Neural cell (in vitro differentiated cells): ENCODE results near the gene CHD1. TPM values are rescaled to one million over a fixed set of nuclear protein-coding genes. Genes with fewer than 3 reads are reported as not detected.

Experiments
- H2AFZ ChIP-seq: fragments of 200-600, 300-800 bp; sonication (generic), shearing (Covaris generic); 2 replicates; pipeline ENCODE4 v1.6.0; 2014; ENCODE audit warnings: low read depth, mild to moderate bottlenecking, antibody characterized with exemption, low read length, moderate library complexity
- H3F3A ChIP-seq: fragments of 200-600 bp; shearing (Covaris generic); 2 replicates; pipeline ENCODE4 v1.6.1; 2016; ENCODE audit warnings: mild to moderate bottlenecking, moderate library complexity, mixed read lengths, antibody characterized with exemption, low read length; ENCODE audit not compliant: insufficient read depth, poor library complexity, severe bottlenecking
- H3K27ac ChIP-seq: fragments of 200-600, 300-800 bp; sonication (generic), shearing (Covaris generic); 2 replicates; pipeline ENCODE4 v1.5.1; 2014; ENCODE audit warnings: mild to moderate bottlenecking, low read length, moderate library complexity
- H3K27me3 ChIP-seq: fragments of 300-800, 200-600 bp; sonication (generic), shearing (Covaris generic); 2 replicates; pipeline ENCODE4 v1.6.0; 2014; ENCODE audit warnings: mild to moderate bottlenecking, low read depth, low read length, moderate library complexity; ENCODE audit not compliant: insufficient read depth
- H3K36me3 ChIP-seq: fragments of 300-800, 200-600 bp; sonication (generic), shearing (Covaris generic); 2 replicates; pipeline ENCODE4 v1.5.1; 2014; ENCODE audit warnings: mild to moderate bottlenecking, antibody characterized with exemption, low read length, moderate library complexity; ENCODE audit not compliant: insufficient read depth
- H3K4me2 ChIP-seq: fragments of 300-800, 200-600 bp; sonication (generic), shearing (Covaris generic); 2 replicates; pipeline ENCODE4 v1.6.0; 2014; ENCODE audit warnings: mild to moderate bottlenecking, low read length
- H3K4me3 ChIP-seq: fragments of 300-800, 200-600 bp; sonication (generic), shearing (Covaris generic); 2 replicates; pipeline ENCODE4 v1.5.1; 2014; ENCODE audit warnings: mild to moderate bottlenecking, low read length, moderate library complexity
- H3K79me2 ChIP-seq: fragments of 200-600 bp; shearing (Covaris generic); replicated peaks from 2 replicates; pipeline ENCODE4 v1.6.0; 2014; ENCODE audit warnings: mild to moderate bottlenecking, low read length, moderate library complexity; ENCODE audit not compliant: insufficient read depth
- H3K9ac ChIP-seq: fragments of 300-800, 200-600 bp; sonication (generic), shearing (Covaris generic); 2 replicates; pipeline ENCODE4 v1.6.1; 2016; ENCODE audit warnings: mild to moderate bottlenecking, low read length, mixed read lengths
- H3K9me2 ChIP-seq: fragments of 200-600 bp; shearing (Covaris generic); 2 replicates; pipeline ENCODE4 v1.6.1; 2016; ENCODE audit warnings: mild to moderate bottlenecking, low read length, mixed read lengths; ENCODE audit not compliant: insufficient read depth
- H3K9me3 ChIP-seq: fragments of 200-600, 300-800 bp; sonication (generic), shearing (Covaris generic); 2 replicates; pipeline ENCODE4 v1.6.1; 2016; ENCODE audit warnings: mild to moderate bottlenecking, mixed run types, low read length, moderate library complexity, mixed read lengths
- H4K20me1 ChIP-seq: fragments of 200-600 bp; shearing (Covaris generic); 2 replicates; pipeline ENCODE4 v1.6.1; 2016; ENCODE audit warnings: mild to moderate bottlenecking, mixed run types; ENCODE audit not compliant: insufficient read depth
- EP300 ChIP-seq: fragments of 450-650 bp; conservative IDR thresholded peaks from 2 replicates; pipeline ENCODE4 v1.6.1; 2014; ENCODE audit warnings: antibody characterized with exemption, mild to moderate bottlenecking, moderate library complexity; ENCODE audit not compliant: poor library complexity, severe bottlenecking
- EZH2 ChIP-seq: fragments of 200-600, 300-800 bp; shearing (Covaris generic), sonication (generic); IDR thresholded peaks from 2 replicates; pipeline ENCODE4 v1.6.1; 2014; ENCODE audit warnings: antibody characterized with exemption, low read length, borderline replicate concordance, mild to moderate bottlenecking; ENCODE audit not compliant: insufficient read depth, poor library complexity, severe bottlenecking
- MXI1 ChIP-seq: fragments of 450-650 bp; conservative IDR thresholded peaks from 2 replicates; pipeline ENCODE4 v1.6.1; 2014; ENCODE audit warnings: antibody characterized with exemption, mild to moderate bottlenecking; ENCODE audit not compliant: poor library complexity, severe bottlenecking
- POLR2AphosphoS5 ChIP-seq: IDR thresholded peaks from 2 replicates; pipeline ENCODE4 v1.6.1; 2012
- RAD21 ChIP-seq: fragments of 450-650 bp; conservative IDR thresholded peaks from 2 replicates; pipeline ENCODE4 v1.6.1; 2014; ENCODE audit warnings: antibody characterized with exemption, mild to moderate bottlenecking, moderate library complexity
- SMC3 ChIP-seq: fragments of 450-650 bp; conservative IDR thresholded peaks from 2 replicates; pipeline ENCODE4 v1.6.1; 2014; ENCODE audit warnings: antibody characterized with exemption, mild to moderate bottlenecking, moderate library complexity; ENCODE audit not compliant: poor library complexity
- TAF1 ChIP-seq: IDR thresholded peaks from 2 replicates; pipeline ENCODE4 v1.6.1; 2012; ENCODE audit warnings: low read depth
- polyA plus RNA-seq: library from polyadenylated mRNA; depleted of rRNA; stranded (reverse); fragments of >200 nt; gene quantifications from 2 replicates; pipeline ENCODE4 v1.2.3, GENCODE V29; 2014
- TF ChIP-seq, protein P1 (sequence below): fragments of 450-650 bp; IDR thresholded peaks from 2 replicates; pipeline ENCODE4 v1.5.1; 2014; ENCODE audit warnings: antibody characterized with exemption, mild to moderate bottlenecking, moderate library complexity; ENCODE audit not compliant: poor library complexity, severe bottlenecking
- TF ChIP-seq, protein P2 (sequence below): IDR thresholded peaks from 2 replicates; pipeline ENCODE4 v1.6.1; 2012; ENCODE audit warnings: borderline replicate concordance

CHD1 gene
- polyA plus RNA-seq, 1 donor from 2014 or later, result 64.5 TPM

- H3K9ac ChIP-seq, result no peak overlapping the region
- no peaks in the 10 kb centered on the region for H3K27me3 ChIP-seq
- no peaks in the 10 kb centered on the region for H3K9me3 ChIP-seq
Measured at GRCh38 chr5:98964621-98965020, 35.8 kb upstream of the CHD1 start.

DNA sequence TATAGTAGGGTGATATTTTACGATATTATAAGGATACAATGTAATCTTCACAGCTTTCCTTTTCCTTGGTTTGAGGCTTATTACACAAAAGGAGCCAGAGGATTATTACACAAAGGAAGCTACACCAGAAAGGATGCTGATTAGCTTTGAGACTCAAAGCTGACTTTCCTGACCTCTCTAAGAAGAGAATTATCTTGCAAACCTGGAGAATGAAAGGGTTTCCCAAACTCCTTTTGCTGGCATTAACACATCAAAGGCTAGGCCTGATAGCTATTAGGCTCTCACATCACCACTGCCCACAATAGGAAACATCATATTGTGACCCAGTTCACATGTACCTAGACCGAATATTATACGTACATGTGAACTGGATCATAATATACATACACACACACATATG, 34.2 kb upstream of the CHD1 start:
- no peak overlapping the region for H3K9ac ChIP-seq
- H3K9me2 ChIP-seq, result no peaks in the 10 kb centered on the region
- no peaks in the 10 kb centered on the region for H4K20me1 ChIP-seq
- H3K27ac ChIP-seq, result no peak overlapping the region
- no peaks in the 10 kb centered on the region for H3F3A ChIP-seq
- H3K27me3 ChIP-seq, result no peaks in the 10 kb centered on the region
- H2AFZ ChIP-seq, result no peak overlapping the region
- H3K36me3 ChIP-seq, result no peaks in the 10 kb centered on the region
- no peak overlapping the region for H3K4me2 ChIP-seq
- no peaks in the 10 kb centered on the region for H3K79me2 ChIP-seq
- no peak overlapping the region for H3K4me3 ChIP-seq
- no peak for TF ChIP-seq EP300
- TF ChIP-seq, protein P1, sequence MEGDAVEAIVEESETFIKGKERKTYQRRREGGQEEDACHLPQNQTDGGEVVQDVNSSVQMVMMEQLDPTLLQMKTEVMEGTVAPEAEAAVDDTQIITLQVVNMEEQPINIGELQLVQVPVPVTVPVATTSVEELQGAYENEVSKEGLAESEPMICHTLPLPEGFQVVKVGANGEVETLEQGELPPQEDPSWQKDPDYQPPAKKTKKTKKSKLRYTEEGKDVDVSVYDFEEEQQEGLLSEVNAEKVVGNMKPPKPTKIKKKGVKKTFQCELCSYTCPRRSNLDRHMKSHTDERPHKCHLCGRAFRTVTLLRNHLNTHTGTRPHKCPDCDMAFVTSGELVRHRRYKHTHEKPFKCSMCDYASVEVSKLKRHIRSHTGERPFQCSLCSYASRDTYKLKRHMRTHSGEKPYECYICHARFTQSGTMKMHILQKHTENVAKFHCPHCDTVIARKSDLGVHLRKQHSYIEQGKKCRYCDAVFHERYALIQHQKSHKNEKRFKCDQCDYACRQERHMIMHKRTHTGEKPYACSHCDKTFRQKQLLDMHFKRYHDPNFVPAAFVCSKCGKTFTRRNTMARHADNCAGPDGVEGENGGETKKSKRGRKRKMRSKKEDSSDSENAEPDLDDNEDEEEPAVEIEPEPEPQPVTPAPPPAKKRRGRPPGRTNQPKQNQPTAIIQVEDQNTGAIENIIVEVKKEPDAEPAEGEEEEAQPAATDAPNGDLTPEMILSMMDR, result no peak
- TF ChIP-seq, protein P2, sequence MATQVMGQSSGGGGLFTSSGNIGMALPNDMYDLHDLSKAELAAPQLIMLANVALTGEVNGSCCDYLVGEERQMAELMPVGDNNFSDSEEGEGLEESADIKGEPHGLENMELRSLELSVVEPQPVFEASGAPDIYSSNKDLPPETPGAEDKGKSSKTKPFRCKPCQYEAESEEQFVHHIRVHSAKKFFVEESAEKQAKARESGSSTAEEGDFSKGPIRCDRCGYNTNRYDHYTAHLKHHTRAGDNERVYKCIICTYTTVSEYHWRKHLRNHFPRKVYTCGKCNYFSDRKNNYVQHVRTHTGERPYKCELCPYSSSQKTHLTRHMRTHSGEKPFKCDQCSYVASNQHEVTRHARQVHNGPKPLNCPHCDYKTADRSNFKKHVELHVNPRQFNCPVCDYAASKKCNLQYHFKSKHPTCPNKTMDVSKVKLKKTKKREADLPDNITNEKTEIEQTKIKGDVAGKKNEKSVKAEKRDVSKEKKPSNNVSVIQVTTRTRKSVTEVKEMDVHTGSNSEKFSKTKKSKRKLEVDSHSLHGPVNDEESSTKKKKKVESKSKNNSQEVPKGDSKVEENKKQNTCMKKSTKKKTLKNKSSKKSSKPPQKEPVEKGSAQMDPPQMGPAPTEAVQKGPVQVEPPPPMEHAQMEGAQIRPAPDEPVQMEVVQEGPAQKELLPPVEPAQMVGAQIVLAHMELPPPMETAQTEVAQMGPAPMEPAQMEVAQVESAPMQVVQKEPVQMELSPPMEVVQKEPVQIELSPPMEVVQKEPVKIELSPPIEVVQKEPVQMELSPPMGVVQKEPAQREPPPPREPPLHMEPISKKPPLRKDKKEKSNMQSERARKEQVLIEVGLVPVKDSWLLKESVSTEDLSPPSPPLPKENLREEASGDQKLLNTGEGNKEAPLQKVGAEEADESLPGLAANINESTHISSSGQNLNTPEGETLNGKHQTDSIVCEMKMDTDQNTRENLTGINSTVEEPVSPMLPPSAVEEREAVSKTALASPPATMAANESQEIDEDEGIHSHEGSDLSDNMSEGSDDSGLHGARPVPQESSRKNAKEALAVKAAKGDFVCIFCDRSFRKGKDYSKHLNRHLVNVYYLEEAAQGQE, result no peak
- TF ChIP-seq EZH2, result no peak
- no peak for TF ChIP-seq TAF1
- TF ChIP-seq RAD21, result no peak
- TF ChIP-seq MXI1, result no peak
- TF ChIP-seq POLR2AphosphoS5, result no peak
- TF ChIP-seq SMC3, result no peak
- no peaks in the 10 kb centered on the region for H3K9me3 ChIP-seq

More at GRCh38 chr5:98964621-98965020, 35.8 kb upstream of the CHD1 start:
- Histone ChIP-seq H3K27ac (no peak overlapping the region), H3K4me3 (no peak overlapping the region), H3K36me3 (no peaks in the 10 kb centered on the region), H2AFZ (no peak overlapping the region), H3F3A (no peaks in the 10 kb centered on the region), H4K20me1 (no peaks in the 10 kb centered on the region), H3K4me2 (no peak overlapping the region), H3K79me2 (no peaks in the 10 kb centered on the region), H3K9me2 (no peaks in the 10 kb centered on the region)
- TF ChIP-seq EZH2 (no peak), SMC3 (no peak), POLR2AphosphoS5 (no peak), RAD21 (no peak), MXI1 (no peak), TAF1 (no peak)
- TF ChIP-seq, protein P1, result no peak
- TF ChIP-seq, protein P2, result no peak
